Mesenchymal stem cell (in vitro differentiated cells and primary cell): ENCODE results near the gene SLC4A7.

Experiments
- DNase-seq: peaks from one replicate; pipeline ENCODE4 v3.0.0-alpha.2; 2013
- H2AFZ ChIP-seq: one replicate; pipeline ENCODE4 v1.6.1; 2013; ENCODE audit warnings: low read depth, mild to moderate bottlenecking, control low read depth, inconsistent platforms, low read length, moderate library complexity
- H2AK5ac ChIP-seq: 2 replicates; pipeline ENCODE4 v1.6.1; 2013; ENCODE audit warnings: low read length, moderate library complexity, mild to moderate bottlenecking, inconsistent platforms; ENCODE audit not compliant: severe bottlenecking
- H2BK120ac ChIP-seq: one replicate; pipeline ENCODE4 v1.6.1; 2013; ENCODE audit warnings: low read depth, mild to moderate bottlenecking, inconsistent platforms, low read length, moderate library complexity
- H2BK12ac ChIP-seq, 2 experiments: one replicate each; pipeline ENCODE4 v1.6.1; 2013; ENCODE audit warnings: inconsistent platforms in 2 of 2, low read length in 2 of 2, mild to moderate bottlenecking in 2 of 2, moderate library complexity in 2 of 2, control low read depth in 1 of 2
- H2BK15ac ChIP-seq: one replicate; pipeline ENCODE4 v1.6.1; 2013; ENCODE audit warnings: mild to moderate bottlenecking, low read depth, inconsistent platforms; ENCODE audit not compliant: poor library complexity, severe bottlenecking
- H2BK5ac ChIP-seq: 2 replicates; pipeline ENCODE4 v1.6.1; 2013; ENCODE audit warnings: low read depth, mild to moderate bottlenecking, low read length, control low read depth, inconsistent platforms; ENCODE audit not compliant: poor library complexity, severe bottlenecking
- H3K14ac ChIP-seq, 2 experiments: one replicate each; pipeline ENCODE4 v1.6.1; 2013; ENCODE audit warnings: inconsistent platforms in 2 of 2, low read length in 2 of 2, control low read depth in 1 of 2, mild to moderate bottlenecking in 1 of 2, moderate library complexity in 1 of 2
- H3K18ac ChIP-seq, 2 experiments: one replicate each; pipeline ENCODE4 v1.6.1; 2013; ENCODE audit warnings: inconsistent platforms in 2 of 2, low read length in 2 of 2, control low read depth in 1 of 2, low read depth in 1 of 2, mild to moderate bottlenecking in 1 of 2
- H3K23ac ChIP-seq, 2 experiments: one replicate each; pipeline ENCODE4 v1.6.1; 2013; ENCODE audit warnings: inconsistent platforms in 2 of 2, low read length in 2 of 2, mild to moderate bottlenecking in 2 of 2, moderate library complexity in 2 of 2, control low read depth in 1 of 2
- H3K27ac ChIP-seq: 2 replicates; pipeline ENCODE4 v1.5.1; 2013; ENCODE audit warnings: mild to moderate bottlenecking, moderate library complexity, low read length, control low read depth, inconsistent platforms; ENCODE audit not compliant: poor library complexity, severe bottlenecking
- H3K27me3 ChIP-seq, 2 experiments: 2 replicates each; pipeline versions ENCODE4 v1.6.1 to v1.7.0; 2013; ENCODE audit warnings: low read length in 2 of 2, mild to moderate bottlenecking in 2 of 2, moderate library complexity in 2 of 2, control low read depth in 1 of 2, inconsistent platforms in 1 of 2; ENCODE audit not compliant: control insufficient read depth in 1 of 2, insufficient read depth in 1 of 2
- H3K36me3 ChIP-seq, 2 experiments: 2 replicates each; pipeline versions ENCODE4 v1.6.1 to v1.7.0; 2013; ENCODE audit warnings: low read length in 2 of 2, control low read depth in 1 of 2, inconsistent platforms in 1 of 2, low read depth in 1 of 2, mild to moderate bottlenecking in 1 of 2; ENCODE audit not compliant: insufficient read depth in 2 of 2, control insufficient read depth in 1 of 2
- H3K4ac ChIP-seq, 2 experiments: one replicate each; pipeline ENCODE4 v1.6.1; 2013; ENCODE audit warnings: inconsistent platforms in 2 of 2, low read length in 2 of 2, mild to moderate bottlenecking in 2 of 2, moderate library complexity in 2 of 2, control low read depth in 1 of 2, low read depth in 1 of 2
- H3K4me1 ChIP-seq: 2 replicates; pipeline ENCODE4 v1.6.1; 2013; ENCODE audit warnings: low read depth, low read length, control low read depth; ENCODE audit not compliant: control insufficient read depth, insufficient read depth
- H3K4me2 ChIP-seq: 2 replicates; pipeline ENCODE4 v1.6.1; 2013; ENCODE audit warnings: low read length, mild to moderate bottlenecking, inconsistent platforms; ENCODE audit not compliant: poor library complexity, severe bottlenecking
- H3K4me3 ChIP-seq, 2 experiments: 2 replicates each; pipeline versions ENCODE4 v1.5.1 to v1.7.0; 2013; ENCODE audit warnings: low read length in 2 of 2, mild to moderate bottlenecking in 2 of 2, control low read depth in 1 of 2, low read depth in 1 of 2; ENCODE audit not compliant: insufficient read depth in 1 of 2
- H3K79me1 ChIP-seq: replicated peaks from 2 replicates; pipeline ENCODE4 v1.6.1; 2013; ENCODE audit warnings: mild to moderate bottlenecking, control low read depth, low read length, inconsistent platforms; ENCODE audit not compliant: poor library complexity, severe bottlenecking
- H3K9ac ChIP-seq: 2 replicates; pipeline ENCODE4 v1.7.0; 2013; ENCODE audit warnings: mild to moderate bottlenecking, low read length, moderate library complexity
- H3K9me3 ChIP-seq: 2 replicates; pipeline ENCODE4 v1.7.0; 2013; ENCODE audit warnings: mild to moderate bottlenecking, low read length; ENCODE audit not compliant: control insufficient read depth
- H4K8ac ChIP-seq: one replicate; pipeline ENCODE4 v1.6.1; 2013; ENCODE audit warnings: inconsistent platforms, mild to moderate bottlenecking, low read length, moderate library complexity
- H4K91ac ChIP-seq: one replicate; pipeline ENCODE4 v1.6.1; 2013; ENCODE audit warnings: mild to moderate bottlenecking, low read length, inconsistent platforms
- WGBS: methylation state at CpG from one replicate; pipeline ENCODE4 v1.1.7; 2013; ENCODE audit warnings: mixed read lengths; 5-methylcytosine and 5-hydroxymethylcytosine counted together

Gene SLC4A7

GRCh38 chr3:27353221-27353620 is 131.0 kb downstream of the SLC4A7 start:
- Histone ChIP-seq H2BK15ac (no peak overlapping the region), H3K23ac (no peak overlapping the region), H3K4me3 (no peak overlapping the region), H2AK5ac (no peak overlapping the region), H3K18ac (no peak overlapping the region), H3K9ac (no peak overlapping the region), H2BK120ac (no peak overlapping the region), H3K27ac (no peak overlapping the region), H3K36me3 (peaks cover 0 to 45% of the 10 kb centered on the region in 2 experiments), H3K4me2 (no peak overlapping the region), H3K9me3 (no peaks in the 10 kb centered on the region), H2BK12ac (no peak overlapping the region), H3K4ac (no peak overlapping the region), H4K8ac (no peak overlapping the region), H4K91ac (no peak overlapping the region), H3K79me1 (no peaks in the 10 kb centered on the region), H3K27me3 (no peaks in the 10 kb centered on the region), H3K4me1 (no peaks in the 10 kb centered on the region), H2BK5ac (no peak overlapping the region), H2AFZ (no peak overlapping the region), H3K14ac (no peak overlapping the region)
- DNase-seq: no peak
- WGBS: 90% methylated on average over 1 of the region's 1 CpG

- Histone ChIP-seq H3K9ac (no peak overlapping the region), H4K8ac (no peak overlapping the region), H3K79me1 (no peaks in the 10 kb centered on the region), H3K14ac (no peak overlapping the region), H3K4me3 (no peak overlapping the region), H2BK15ac (no peak overlapping the region), H3K36me3 (peaks cover 0 to 54% of the 10 kb centered on the region in 2 experiments), H3K4me2 (no peak overlapping the region), H2BK5ac (no peak overlapping the region), H2AK5ac (no peak overlapping the region), H3K27me3 (no peaks in the 10 kb centered on the region), H2BK12ac (no peak overlapping the region), H2AFZ (no peak overlapping the region), H3K18ac (no peak overlapping the region), H3K4ac (no peak overlapping the region), H2BK120ac (no peak overlapping the region), H3K23ac (no peak overlapping the region), H4K91ac (no peak overlapping the region), H3K27ac (no peak overlapping the region), H3K9me3 (no peaks in the 10 kb centered on the region), H3K4me1 (no peaks in the 10 kb centered on the region)
- DNase-seq: no peak
- 91% methylated on average over 3 of the region's 3 CpGs for WGBS
Observed at GRCh38 chr3:27352047-27352446, 132.1 kb downstream of the SLC4A7 start.

- no peak overlapping the region for H2BK12ac ChIP-seq
- no peak overlapping the region for H3K4me2 ChIP-seq
- no peaks in the 10 kb centered on the region for H3K27me3 ChIP-seq
- H3K36me3 ChIP-seq: peaks cover 0 to 76% of the 10 kb centered on the region in 2 experiments
- H2BK120ac ChIP-seq: no peak overlapping the region
- 95% methylated on average over 3 of the region's 3 CpGs for WGBS
- no peak overlapping the region for H3K4me3 ChIP-seq
- H4K8ac ChIP-seq: no peak overlapping the region
- H4K91ac ChIP-seq: no peak overlapping the region
- H2AK5ac ChIP-seq: no peak overlapping the region
- no peak overlapping the region for H3K14ac ChIP-seq
- H3K4ac ChIP-seq: no peak overlapping the region
- no peaks in the 10 kb centered on the region for H3K9me3 ChIP-seq
- no peak overlapping the region for H3K18ac ChIP-seq
- no peak overlapping the region for H3K9ac ChIP-seq
- H3K4me1 ChIP-seq: no peaks in the 10 kb centered on the region
- H2BK5ac ChIP-seq: no peak overlapping the region
- no peak overlapping the region for H2AFZ ChIP-seq
- no peak for DNase-seq
- H3K23ac ChIP-seq: no peak overlapping the region
- no peak overlapping the region for H3K27ac ChIP-seq
- no peak overlapping the region for H2BK15ac ChIP-seq
- no peaks in the 10 kb centered on the region for H3K79me1 ChIP-seq
Observed at GRCh38 chr3:27349832-27350231, 134.4 kb downstream of the SLC4A7 start.

GRCh38 chr3:27345959-27346865 is 138.0 kb downstream of the SLC4A7 start:
- no peak overlapping the region for H2AK5ac ChIP-seq
- H2BK5ac ChIP-seq: no peak overlapping the region
- no peaks in the 10 kb centered on the region for H3K9me3 ChIP-seq
- no peak for DNase-seq
- H4K91ac ChIP-seq: no peak overlapping the region
- WGBS: 94% methylated on average over 9 of the region's 11 CpGs
- H3K18ac ChIP-seq: no peak overlapping the region
- H3K4ac ChIP-seq: no peak overlapping the region
- H3K4me2 ChIP-seq: no peak overlapping the region
- no peak overlapping the region for H3K23ac ChIP-seq
- H2BK12ac ChIP-seq: no peak overlapping the region
- no peak overlapping the region for H2BK120ac ChIP-seq
- no peak overlapping the region for H2AFZ ChIP-seq
- H3K27ac ChIP-seq: no peak overlapping the region
- no peaks in the 10 kb centered on the region for H3K4me1 ChIP-seq
- H3K36me3 ChIP-seq: peaks cover 0 to 97% of the 10 kb centered on the region in 2 experiments
- H3K4me3 ChIP-seq: no peak overlapping the region
- H2BK15ac ChIP-seq: no peak overlapping the region
- H3K27me3 ChIP-seq: no peaks in the 10 kb centered on the region
- no peak overlapping the region for H3K14ac ChIP-seq
- no peaks in the 10 kb centered on the region for H3K79me1 ChIP-seq
- H4K8ac ChIP-seq: no peak overlapping the region
- no peak overlapping the region for H3K9ac ChIP-seq
